ENCODE results near the gene TNFRSF12A. TPM values are rescaled to one million over a fixed set of nuclear protein-coding genes. Genes with fewer than 3 reads are reported as not detected.

Gene TNFRSF12A
- total RNA-seq, 2 experiments from 2014 or later = 4.3 to 4.6 TPM

DNA sequence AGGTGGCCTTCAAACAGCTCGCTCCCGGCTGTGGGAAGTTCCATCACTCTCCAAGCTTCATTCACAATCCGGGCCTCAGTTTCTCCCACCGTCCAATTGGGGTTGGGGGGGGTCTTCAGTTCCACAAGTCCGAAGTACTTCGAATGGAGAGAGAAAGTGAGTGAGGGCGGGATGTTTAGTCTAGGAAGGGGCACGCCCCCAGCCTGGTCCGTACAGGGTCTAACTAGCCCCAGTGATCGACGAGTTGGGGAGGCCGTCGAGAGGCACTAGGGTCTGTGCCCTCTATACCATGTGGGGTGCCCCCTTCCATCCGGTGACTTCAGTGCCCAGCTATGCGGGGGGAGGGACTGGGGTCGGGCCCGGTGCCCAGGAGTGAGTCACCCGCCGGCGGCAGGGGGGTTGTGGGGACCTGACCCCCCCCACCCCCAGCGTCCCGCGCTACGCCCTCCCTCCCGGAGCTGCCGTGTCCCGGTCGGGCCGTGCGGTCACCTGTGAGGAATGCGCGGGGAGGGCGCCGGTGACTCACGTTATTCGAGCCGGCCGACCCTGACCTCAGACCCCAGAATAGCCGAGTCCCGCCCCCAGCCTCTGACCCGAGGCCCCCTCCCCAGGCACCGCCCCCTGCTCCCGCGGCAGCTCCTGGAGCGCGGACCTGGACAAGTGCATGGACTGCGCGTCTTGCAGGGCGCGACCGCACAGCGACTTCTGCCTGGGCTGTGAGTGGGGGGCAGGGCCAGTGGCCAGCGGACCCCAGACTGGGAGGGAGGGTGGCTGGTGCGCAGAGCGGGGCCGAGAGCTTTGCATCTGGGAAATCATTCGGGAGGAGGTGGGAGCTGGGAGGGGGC is 658 bp downstream of the TNFRSF12A start:
- POLR2A ChIA-PET = interaction anchor here (0.6 to 1.5 kb wide), 6 partner anchors 9 to 109 kb away, joined by 3 to 7 read pairs (median 4); partner anchors contain the start of genes IL32 and PKMYT1
- CTCF ChIA-PET = interaction anchor here (0.5 to 6.6 kb wide), 7 partner anchors 9 to 87 kb away, joined by 3 to 80 read pairs (median 7); no protein-coding TSS in a partner anchor

DNA sequence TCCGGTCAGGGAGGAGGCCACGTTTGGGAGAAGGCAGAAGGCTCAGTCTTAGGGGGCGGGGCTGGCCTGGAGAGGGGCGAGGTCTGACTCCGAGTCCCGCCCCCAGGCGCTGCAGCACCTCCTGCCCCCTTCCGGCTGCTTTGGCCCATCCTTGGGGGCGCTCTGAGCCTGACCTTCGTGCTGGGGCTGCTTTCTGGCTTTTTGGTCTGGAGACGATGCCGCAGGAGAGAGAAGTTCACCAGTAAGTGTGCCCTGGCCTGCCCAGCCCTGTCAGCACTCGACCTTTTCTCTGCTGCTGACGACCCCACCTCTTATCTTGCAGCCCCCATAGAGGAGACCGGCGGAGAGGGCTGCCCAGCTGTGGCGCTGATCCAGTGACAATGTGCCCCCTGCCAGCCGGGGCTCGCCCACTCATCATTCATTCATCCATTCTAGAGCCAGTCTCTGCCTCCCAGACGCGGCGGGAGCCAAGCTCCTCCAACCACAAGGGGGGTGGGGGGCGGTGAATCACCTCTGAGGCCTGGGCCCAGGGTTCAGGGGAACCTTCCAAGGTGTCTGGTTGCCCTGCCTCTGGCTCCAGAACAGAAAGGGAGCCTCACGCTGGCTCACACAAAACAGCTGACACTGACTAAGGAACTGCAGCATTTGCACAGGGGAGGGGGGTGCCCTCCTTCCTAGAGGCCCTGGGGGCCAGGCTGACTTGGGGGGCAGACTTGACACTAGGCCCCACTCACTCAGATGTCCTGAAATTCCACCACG is 1.5 kb downstream of the TNFRSF12A start:
- POLR2A ChIA-PET = interaction anchor here (0.7 to 1.1 kb wide), 2 partner anchors 10 to 18 kb away, joined by 3 to 7 read pairs; no protein-coding TSS in a partner anchor
- CTCF ChIA-PET = interaction anchor here (0.5 to 6.6 kb wide), 9 partner anchors 10 to 107 kb away, joined by 3 to 80 read pairs (median 6); no protein-coding TSS in a partner anchor

DNA sequence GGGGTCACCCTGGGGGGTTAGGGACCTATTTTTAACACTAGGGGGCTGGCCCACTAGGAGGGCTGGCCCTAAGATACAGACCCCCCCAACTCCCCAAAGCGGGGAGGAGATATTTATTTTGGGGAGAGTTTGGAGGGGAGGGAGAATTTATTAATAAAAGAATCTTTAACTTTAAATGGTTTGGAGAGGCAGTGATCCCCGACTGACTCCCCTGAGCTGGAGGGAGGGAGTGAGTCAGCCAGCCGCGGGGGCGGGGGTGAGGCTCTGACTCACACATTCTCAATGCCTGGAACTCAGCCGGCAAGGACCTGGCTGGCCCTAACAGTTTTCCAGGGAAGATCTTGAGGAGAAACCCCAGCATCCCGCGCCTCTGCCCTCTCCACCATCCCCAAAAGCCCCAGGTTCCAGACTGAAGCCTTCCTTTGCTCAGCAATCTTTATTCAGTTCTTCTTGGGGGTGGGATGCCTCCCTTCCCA is 2.1 kb downstream of the TNFRSF12A start:
- CTCF ChIA-PET = interaction anchor here (0.7 to 6.6 kb wide), 9 partner anchors 9 to 107 kb away, joined by 3 to 80 read pairs (median 6); a partner anchor contains a TSS

DNA sequence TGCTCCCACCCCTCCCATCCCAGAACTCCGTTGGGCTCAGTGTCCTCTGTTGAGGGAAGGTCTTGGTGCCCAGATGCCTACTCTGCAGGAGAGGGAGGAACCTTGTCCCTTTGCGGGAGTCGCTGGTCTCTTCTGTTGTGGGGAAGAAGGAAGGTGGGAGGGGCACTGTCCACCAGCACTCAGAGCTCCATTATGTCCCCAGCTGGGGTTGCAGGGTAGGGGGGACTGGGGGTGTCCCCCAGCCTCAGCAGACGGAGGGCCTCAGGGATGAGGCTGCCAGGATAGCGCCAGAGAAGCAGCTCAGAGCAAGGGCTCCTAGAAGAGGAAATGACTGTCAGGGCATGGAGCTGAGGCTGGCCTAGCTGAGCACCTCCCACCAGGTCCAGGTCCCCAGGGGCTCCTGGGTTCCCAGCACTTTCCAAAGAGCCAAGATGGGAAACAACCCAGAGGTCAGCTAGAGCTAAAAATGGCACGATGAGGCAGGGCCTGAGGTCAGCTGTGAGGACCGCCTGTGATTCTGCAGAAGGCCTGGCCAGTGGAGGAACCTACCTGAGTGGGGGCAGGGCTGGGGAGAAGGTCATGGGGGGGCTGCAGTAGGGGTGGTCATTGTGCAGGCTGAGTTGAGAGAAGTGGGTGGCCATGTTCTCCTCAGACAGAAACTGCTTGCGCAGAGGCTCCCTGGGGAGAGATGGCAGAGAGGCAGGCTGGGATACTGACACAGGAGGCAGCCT is 2.7 kb downstream of the TNFRSF12A start:
- CTCF ChIA-PET = interaction anchor here (0.7 to 6.6 kb wide), 8 partner anchors 8 to 139 kb away, joined by 3 to 80 read pairs (median 4); a partner anchor contains a TSS
- POLR2A ChIA-PET = interaction anchor here (0.9 to 1.7 kb wide), 3 partner anchors 43 to 53 kb away, joined by 3 to 4 read pairs (median 3); partner anchors contain the start of gene IL32

More for the DNA sequence above, 2.1 kb downstream of the TNFRSF12A start:
- POLR2A ChIA-PET = interaction anchor here (0.7 to 1.7 kb wide), 2 partner anchors 18 to 43 kb away, joined by 3 to 4 read pairs; partner anchors contain the start of gene IL32

DNA sequence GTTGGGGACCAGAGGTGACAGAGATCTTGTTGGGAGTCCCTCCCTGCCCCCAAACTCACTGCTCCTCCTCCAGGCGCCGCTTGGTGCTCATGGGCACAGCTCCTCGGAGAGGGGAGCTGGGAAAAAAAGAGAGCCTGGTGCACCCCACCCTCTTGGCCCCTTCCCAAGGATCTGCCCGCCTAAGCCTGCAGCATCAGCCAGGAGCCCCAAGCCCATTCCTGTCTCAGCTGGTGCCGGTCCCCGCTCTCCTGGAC is 3.2 kb downstream of the TNFRSF12A start:
- ChIA-PET POLR2A (interaction anchor here (0.9 to 1.7 kb wide), 3 partner anchors 42 to 53 kb away, joined by 3 to 4 read pairs (median 3); partner anchors contain the start of gene IL32), CTCF (interaction anchor here (0.8 to 6.6 kb wide), 6 partner anchors 8 to 138 kb away, joined by 3 to 80 read pairs (median 6); a partner anchor contains a TSS)

DNA sequence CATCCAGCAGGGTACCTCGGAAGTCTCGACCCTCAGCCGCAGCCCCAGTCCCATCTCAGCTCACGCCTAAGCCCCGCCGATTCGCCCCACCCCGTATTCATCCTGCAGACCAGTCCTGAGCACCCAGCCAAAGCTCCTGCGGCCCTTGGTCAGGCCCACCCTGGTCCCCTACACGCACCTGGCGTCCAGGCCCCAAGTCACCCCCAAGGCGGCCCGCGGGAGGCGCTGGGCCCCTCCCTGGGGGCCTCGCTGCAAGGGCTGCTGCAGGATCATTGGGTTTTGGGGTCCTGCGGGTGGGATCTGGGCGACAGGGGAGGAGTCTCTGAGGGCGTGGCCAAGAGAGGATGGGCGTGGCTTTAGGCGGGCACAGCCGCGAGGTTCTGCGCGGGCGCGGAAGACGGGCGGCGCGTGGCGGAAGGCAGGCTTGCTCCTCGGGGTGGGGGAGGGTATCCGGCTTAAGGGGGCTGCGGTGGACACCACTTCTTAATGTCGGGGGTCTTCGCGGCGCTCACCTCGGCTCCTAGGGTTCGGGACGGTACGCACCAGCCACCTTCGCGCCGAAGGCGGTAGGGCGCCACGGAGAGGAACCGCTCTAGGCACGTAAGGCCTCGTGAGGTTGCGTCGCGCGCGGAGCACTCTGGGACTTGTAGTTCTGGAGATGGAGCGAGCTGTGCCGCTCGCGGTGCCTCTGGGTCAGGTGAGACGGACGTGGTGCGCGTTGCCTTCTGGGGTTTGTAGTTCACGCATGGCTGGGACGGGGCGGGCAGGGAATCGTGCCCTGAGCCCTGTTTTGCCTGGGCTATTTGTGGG is 3.7 kb downstream of the TNFRSF12A start, which contains the start of the genes HCFC1R1 and THOC6:
HCFC1R1 (minus strand) TSS at position 274 of the 810 bp plus-strand sequence; CDS start at position 273, 1 bp downstream.
THOC6 (plus strand) TSS at position 367 of the 810 bp plus-strand sequence; CDS start at position 659, 292 bp downstream.
- CTCF ChIA-PET = interaction anchor here (0.8 to 6.6 kb wide), 7 partner anchors 7 to 155 kb away, joined by 3 to 80 read pairs (median 4); no protein-coding TSS in a partner anchor
- POLR2A ChIA-PET = interaction anchor here (0.5 to 1.7 kb wide), 6 partner anchors 14 to 137 kb away, joined by 3 to 15 read pairs (median 4); partner anchors contain the start of gene IL32

DNA sequence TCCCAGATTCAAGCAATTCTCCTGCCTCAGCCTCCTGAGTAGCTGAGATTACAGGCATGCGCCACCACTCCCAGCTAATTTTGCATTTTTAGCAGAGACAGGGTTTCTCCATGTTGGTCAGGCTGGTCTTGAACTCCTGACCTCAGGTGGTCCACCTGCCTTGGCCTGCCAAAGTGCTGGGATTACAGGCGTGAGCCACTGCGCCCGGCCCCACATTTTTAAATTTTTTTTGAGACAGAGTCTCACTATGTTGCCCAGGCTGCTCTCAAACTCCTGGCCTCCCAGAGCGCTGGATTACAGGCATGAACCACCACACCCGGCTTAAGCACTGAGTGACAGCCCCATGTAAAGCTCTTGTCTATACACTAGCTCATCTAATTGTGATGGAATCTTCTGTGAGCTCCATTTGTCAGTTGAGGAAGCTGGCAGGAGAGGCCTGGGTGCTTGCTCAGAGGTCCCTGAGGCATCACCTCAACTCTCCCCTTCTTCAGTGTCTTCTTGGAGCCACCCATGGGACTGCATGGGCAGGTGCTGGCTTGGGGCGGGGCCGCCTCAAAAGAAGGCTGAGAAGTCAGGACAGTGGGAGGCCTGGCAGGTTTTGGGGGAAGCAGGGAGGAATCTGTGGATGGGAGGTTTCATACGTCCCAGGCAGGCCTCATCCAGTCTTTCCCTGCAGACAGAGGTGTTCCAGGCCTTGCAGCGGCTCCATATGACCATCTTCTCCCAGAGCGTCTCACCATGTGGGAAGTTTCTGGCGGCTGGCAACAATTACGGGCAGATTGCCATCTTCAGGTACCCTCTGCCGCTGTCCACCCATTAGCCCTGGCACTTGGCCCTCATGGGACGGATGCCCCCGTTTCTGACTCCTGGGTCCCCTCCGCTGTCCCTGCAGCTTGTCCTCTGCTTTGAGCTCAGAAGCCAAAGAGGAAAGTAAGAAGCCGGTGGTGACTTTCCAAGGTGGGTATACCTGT is 5.1 kb downstream of the TNFRSF12A start:
- POLR2A ChIA-PET = interaction anchor here (0.6 kb wide), 1 partner anchor 22 kb away, joined by 7 read pairs; no protein-coding TSS in a partner anchor
- CTCF ChIA-PET = interaction anchor here (0.9 to 3.1 kb wide), 5 partner anchors 8 to 157 kb away, joined by 3 to 10 read pairs (median 4); no protein-coding TSS in a partner anchor

DNA sequence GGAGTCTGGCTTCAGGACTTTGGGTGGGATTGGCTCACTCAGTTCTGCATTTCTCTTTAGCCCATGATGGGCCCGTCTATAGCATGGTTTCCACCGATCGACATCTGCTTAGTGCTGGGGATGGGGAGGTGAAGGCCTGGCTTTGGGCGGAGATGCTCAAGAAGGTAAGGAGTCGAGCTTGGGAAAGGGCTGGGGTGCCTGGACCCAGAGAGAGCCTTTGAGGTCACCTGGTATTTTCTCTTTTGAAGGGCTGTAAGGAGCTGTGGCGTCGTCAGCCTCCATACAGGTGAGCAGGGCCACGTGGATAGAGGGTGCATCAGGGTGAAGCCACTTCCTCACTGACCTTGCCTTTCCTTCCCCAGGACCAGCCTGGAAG is 5.8 kb downstream of the TNFRSF12A start:
- ChIA-PET POLR2A (no interaction called here), CTCF (interaction anchor here (1.7 kb wide), 1 partner anchor 8 kb away, joined by 4 read pairs; no protein-coding TSS in a partner anchor)

DNA sequence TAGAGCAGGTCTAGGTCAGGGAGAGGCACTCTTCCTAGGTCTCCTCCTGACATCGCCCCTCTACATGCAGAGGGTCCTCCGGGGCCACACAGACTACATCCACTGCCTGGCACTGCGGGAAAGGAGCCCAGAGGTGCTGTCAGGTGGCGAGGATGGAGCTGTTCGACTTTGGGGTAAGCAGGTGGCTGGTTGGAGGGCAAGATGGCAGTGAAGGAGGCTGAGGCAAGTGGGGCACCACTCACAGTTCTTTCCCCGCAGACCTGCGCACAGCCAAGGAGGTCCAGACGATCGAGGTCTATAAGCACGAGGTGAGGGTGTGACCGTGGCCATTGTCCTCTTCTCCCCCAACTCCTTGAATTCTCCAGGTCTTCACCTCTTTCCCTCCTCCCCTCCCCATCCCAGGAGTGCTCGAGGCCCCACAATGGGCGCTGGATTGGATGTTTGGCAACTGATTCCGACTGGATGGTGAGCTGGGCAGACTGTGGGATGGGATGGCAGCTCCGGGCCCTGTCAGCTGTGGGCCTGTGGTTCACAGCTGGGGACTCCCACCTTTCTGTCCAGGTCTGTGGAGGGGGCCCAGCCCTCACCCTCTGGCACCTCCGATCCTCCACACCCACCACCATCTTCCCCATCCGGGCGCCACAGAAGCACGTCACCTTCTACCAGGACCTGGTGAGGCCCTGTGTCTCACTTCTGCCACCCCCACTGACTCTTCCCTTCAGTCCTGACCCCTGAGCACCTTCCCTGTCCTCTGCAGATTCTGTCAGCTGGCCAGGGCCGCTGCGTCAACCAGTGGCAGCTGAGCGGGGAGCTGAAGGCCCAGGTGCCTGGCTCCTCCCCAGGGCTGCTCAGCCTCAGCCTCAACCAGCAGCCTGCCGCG is 6.7 kb downstream of the TNFRSF12A start:
- ChIA-PET CTCF (interaction anchor here (0.9 to 8.9 kb wide), 12 partner anchors 6 to 159 kb away, joined by 3 to 80 read pairs (median 10); partner anchors contain the start of genes CLDN6, HCFC1R1, THOC6 and TNFRSF12A), POLR2A (no interaction called here)

DNA sequence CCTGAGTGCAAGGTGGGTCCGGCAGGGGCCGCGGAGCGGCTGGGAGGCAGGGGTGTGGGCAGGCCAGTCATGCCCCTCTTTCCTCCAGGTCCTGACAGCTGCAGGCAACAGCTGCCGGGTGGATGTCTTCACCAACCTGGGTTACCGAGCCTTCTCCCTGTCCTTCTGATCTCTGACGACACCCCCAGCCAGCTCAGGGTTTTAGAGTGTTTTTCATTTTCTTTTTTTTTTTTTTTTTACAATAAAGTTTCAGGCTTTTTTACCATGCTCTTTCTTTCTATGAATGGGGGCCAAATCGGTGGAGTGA is 7.3 kb downstream of the TNFRSF12A start:
- ChIA-PET CTCF (interaction anchor here (0.9 to 8.9 kb wide), 20 partner anchors 7 to 159 kb away, joined by 3 to 80 read pairs (median 6); partner anchors contain the start of genes CLDN6, HCFC1R1, MMP25 and THOC6), POLR2A (interaction anchor here (0.6 to 0.9 kb wide), 4 partner anchors 57 to 131 kb away, joined by 3 to 4 read pairs (median 4); partner anchors contain the start of gene ZNF213)

DNA sequence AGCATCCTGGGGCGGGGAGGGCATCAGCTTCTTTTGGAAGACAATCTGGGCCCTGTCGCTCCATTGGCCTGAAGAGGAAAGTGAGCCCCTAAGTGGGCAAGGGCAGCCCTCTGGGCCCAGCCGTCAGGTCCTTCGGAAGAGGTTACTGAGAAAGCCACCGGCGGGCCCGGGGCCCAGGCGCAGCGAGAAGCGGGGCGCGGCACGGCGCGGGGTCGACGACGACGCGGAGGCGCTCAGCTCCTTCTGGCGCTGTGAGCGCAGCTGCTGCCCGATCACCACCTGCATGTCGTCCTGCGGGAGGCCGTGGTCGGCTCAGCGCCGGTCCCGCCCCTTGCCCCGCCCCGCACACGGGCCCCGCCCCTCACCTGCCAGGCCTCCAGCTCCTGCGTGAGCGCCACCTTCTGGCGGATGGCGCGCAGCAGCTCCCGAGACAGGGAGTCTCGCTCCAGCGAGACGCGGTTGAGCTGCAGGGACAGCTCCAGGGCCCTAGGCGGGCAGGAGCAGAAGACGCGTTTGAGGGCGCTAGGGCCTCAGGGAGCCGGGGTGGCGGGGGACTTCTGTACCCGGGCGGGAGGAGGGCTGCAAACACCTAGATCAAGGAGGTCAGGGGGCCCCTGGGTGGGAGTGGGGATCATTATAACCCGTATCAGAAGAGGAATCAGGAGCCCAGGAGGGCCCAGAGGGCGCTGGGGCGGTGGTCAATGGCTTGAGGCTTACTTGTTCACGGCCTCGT is 8.0 kb downstream of the TNFRSF12A start:
- ChIA-PET POLR2A (interaction anchor here (0.6 to 1.5 kb wide), 7 partner anchors 11 to 130 kb away, joined by 3 to 6 read pairs (median 4); partner anchors contain the start of gene ZNF213), CTCF (interaction anchor here (0.9 to 8.9 kb wide), 23 partner anchors 7 to 160 kb away, joined by 3 to 80 read pairs (median 5); partner anchors contain the start of genes CLDN6, HCFC1R1, MMP25 and THOC6)

DNA sequence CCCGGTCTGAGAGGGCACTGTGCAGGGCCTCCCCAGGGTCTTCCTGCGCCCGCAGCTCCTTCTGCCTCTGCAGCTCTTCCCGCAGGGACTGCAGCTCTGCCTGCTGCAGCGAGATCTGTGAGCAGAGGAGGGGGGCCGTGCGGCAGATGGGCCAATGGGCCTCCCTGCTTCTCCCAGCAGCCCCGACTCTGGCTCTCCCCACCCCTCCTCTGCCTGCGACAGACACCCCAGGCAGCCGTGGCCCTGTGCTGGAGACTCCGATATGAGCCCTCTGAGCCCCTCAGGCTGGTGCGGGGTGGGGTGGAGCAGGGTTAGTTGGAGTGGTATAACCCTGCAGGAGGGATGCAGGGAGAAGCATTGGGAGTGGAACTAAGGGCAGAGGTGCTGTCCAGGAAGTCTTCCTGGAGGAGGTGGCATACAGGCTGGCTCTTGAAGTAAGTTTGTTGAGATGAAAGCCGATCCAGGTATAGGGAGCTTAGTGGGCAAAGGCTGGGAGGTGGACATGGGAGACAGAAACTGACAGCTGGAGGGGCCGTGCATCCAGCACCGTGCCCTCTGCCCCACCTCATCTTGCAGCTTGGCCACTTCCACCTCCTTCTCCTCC is 8.7 kb downstream of the TNFRSF12A start:
- ChIA-PET CTCF (interaction anchor here (1.0 to 8.9 kb wide), 20 partner anchors 8 to 147 kb away, joined by 3 to 80 read pairs (median 7); partner anchors contain the start of genes CLDN6, HCFC1R1, MMP25 and THOC6), POLR2A (interaction anchor here (0.9 to 1.5 kb wide), 4 partner anchors 9 to 38 kb away, joined by 3 to 6 read pairs (median 5); partner anchors contain the start of gene TNFRSF12A)

DNA sequence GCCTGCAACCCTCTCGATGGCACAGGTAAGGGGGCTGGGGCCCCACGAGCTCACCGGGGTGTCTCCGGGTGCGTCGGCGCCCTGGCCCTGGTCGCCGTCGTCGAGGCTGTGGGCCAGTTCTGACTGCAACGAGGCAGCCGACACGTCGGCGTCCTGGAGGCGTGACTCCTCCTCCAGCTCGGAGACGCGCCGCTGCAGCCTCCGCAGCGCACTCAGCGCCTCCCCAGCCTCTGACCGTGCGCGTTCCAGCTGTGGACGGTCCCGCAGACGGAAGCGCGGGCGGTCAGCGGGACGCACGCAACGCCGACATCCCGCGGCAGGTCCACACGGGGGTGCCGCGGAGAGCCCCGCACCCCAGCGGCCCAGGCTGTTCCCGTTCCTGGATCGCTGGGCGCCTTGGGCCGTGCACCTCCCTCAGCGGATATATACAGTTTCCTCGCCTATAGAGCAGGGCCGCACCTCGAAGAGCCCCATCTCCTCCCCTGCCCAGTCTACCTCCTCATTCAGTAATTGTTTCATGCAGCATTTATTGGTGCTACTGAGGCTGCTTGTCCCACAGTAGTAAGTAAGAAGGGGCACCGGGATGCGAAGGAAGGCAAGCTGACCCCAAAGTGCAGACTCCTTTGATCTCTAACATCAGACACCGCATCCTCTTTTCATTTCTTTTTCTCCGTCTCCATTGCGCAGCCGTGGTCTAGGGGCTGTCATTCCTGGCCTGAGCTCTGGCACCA is 9.5 kb downstream of the TNFRSF12A start:
- CTCF ChIA-PET = interaction anchor here (0.8 to 8.9 kb wide), 11 partner anchors 9 to 138 kb away, joined by 3 to 80 read pairs (median 16); partner anchors contain the start of genes CLDN6, HCFC1R1, THOC6 and TNFRSF12A
- POLR2A ChIA-PET = interaction anchor here (1.2 to 1.5 kb wide), 2 partner anchors 10 to 37 kb away, joined by 6 read pairs; partner anchors contain the start of gene TNFRSF12A
